Measurements from ENCODE around the gene ADPRH.

The ADPRH gene

DNA sequence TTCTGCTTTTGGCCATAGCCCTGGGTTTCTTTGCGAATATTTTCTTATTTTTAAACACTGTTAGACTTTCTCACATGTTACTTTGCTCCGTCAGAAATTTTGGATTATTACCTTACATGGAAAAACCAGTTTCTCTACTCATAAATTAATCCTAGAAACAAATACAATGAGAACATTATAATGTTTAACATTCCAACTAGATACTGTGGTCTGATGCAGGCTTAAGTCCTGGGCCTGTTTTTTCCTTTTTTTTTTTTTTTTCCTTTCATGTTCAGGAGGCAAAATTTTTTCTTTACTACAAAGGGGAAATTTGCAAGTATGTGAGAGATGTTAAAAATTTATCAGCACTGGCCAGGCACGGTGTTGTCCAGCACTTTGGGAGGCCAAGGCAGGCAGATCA lies 52.2 kb downstream of the ADPRH start:
- no peak for DNase-seq

DNA sequence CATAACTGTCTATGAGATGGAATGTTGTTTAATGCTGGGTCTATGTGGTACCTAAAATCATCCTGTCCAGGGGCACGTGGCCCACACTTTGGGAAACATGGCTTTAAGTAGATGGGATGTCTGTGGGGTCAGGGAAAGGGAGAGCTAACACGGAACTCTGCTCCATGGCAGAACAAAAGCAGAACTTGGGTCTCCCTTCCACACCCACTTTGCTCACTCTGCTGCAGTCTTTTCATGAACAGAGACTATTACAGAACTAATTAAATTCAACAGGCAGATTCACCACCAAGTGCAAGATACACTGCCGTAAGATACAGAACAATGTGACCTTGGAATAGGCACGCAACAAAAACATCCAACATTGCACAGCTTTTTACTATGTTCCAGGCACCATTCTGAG lies 52.9 kb downstream of the ADPRH start:
- no peak for DNase-seq

DNA sequence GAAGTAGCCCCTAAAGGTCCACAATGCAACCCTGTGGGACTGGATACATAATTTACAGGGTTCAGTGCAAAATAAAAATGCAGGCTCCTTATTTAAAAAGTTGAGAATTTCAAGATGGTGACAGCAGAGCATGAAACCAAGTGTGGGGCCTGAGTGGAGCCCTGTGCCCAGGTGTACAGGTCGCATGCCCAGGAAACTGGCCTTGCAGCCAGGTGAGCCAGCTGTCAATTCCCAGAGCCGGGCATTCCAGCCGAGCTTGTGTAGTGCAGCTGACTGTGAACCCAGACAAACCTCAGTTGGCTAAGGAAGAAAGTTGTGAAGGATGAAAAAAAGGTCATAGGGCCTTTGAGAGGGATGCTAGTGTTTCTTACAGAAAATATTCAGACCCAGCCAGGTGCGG lies 53.5 kb downstream of the ADPRH start:
- no peak for DNase-seq

DNA sequence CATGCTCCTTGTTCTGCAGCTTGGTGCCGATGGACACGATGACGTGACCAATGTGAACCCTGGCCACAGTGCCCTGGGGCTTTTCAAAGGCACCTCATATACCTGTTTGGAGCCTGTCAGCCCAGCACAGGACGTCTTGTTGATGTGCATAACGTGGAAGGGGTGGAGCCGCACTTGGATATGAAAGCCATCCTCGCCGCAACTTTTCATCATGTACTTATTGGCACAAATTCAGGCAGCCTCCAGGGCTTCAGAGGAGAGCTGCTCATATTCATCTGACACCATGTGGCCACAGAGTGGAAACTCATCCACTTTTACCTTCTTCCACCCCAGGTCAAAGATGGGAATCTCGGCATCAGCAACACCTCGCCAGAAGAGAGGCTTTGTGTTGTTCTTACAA lies 56.4 kb downstream of the ADPRH start:
- no peak for DNase-seq

DNA sequence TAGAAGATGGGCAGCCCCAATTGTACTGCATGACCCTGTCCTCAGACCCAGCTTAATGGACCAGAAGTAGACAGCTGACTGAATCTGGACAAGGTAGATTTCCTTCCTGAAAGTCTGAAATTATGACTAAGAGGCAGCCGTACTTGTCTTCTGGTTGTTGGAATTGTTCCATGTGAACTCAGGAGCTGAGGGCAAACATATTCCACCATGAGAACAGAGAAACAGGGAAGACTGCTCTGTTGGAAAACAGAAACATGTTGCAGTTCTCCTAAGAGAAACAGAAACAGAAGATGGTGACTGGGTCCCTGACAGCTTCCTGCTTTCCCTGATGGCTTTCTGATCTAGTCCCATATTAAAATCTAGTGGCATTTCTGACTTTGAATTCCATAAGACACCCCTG lies 57.0 kb downstream of the ADPRH start:
- DNase-seq: no peak

DNA sequence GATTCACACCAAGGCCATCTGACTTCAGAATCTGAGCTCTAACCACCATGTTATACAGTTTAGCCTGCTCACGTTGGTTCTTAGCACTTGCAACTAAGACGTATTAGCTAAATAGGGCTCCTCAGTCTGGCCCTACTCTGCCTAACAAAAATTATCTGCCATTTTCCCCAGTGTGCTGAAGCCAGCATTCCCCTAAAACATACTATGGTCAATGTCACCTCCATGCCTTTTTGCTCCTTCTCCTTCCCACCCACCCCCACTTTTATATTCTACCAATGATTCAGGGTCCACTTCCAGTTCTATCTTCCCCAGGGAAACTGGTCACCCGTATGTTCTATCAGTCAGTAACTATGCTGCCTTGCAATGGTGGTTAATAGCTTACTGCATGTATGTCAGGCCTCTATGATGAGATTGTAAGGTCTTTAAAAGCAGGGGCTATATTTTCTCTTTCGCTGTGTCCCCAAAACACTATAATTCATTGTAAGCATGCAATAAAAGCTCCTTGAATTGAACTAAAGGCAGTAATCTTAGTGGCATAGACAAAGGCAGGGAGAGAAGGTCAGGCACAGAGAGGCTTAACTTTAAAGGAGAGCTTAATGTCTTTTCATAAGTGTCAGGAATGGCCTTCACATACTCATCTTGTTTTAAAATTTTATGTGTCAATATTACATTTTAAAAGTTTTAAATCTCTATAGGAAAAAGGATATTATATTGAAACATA lies 57.8 kb downstream of the ADPRH start:
- DNase-seq: no peak

DNA sequence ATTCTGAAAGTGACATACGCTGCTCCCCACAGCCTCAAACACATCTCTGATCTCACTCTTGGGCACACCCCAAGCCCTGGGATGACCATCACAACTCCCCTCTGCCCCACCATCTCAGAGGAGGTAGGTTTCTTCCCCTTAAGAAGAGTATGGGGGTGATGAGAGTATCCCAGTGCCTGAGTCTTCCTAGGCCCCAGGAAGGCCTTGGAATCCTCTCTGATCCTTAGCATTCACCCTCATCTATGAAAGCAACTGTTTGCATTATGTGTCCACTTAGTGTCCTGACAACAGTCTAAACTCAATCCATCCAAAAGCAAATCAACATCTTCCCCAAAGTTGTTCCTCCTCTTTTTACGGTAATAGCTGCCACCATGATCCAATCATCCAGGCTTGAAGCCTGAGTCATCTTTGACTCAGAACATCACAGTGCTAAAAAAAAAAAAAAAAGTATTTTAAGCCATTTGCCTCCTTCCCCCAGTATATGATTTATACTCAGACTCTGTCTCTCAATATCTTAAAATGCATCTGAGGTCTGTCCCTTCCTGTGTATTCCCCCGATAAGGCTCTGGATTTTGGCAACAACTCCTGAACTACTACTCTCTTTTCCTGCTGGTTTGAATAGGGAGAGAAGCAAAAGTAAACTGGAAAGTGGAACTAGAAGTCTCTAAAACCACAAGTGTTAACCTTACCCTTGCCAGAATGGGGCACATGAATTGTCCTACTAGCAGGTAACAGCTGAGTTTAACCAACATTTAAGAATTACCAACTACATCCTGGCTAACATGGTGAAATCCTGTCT lies 58.6 kb downstream of the ADPRH start:
- DNase-seq: no peak

All from stimulated activated CD8-positive, alpha-beta memory T cell treated with anti-CD3 and anti-CD28 coated beads, Interleukin-4, amount 100 ng/mL, for 48 hours (primary cell).